PC-3 (cell line): Measurements from ENCODE around the gene PLEKHM3.

Experiments used
- EZH2 ChIP-seq: fragments of 300-600 bp; sonication (generic); IDR thresholded peaks from one replicate; pipeline ENCODE4 v1.6.1; 2017; ENCODE audit warnings: antibody characterized with exemption, mild to moderate bottlenecking, low read length; ENCODE audit not compliant: unreplicated experiment
- TF ChIP-seq, protein P1 (sequence below): fragments of 300-600 bp; sonication (generic); conservative IDR thresholded peaks from 2 replicates; pipeline ENCODE4 v1.5.1; 2017; ENCODE audit warnings: antibody characterized with exemption, low read depth, mild to moderate bottlenecking, low read length

DNA sequence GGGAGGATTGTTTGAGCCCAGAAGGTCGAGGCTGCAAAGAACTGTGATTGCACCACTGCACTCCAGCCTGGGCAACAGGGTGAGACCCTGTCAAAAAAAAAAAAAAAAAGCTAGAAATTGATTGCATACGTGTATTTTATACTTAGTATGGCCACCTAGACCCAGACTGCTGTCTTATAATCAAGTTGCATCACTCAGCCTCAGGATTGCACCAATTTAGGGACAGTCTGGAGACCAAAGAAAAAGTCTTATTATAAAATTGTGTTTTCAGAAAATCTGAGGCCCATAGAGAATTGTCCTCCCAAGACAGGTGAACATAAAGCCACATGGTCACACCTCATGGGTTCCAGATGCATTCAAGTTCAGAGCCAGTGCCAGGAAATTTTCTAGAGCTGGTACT is 17.1 kb upstream of the PLEKHM3 start:
- TF ChIP-seq, protein P1, sequence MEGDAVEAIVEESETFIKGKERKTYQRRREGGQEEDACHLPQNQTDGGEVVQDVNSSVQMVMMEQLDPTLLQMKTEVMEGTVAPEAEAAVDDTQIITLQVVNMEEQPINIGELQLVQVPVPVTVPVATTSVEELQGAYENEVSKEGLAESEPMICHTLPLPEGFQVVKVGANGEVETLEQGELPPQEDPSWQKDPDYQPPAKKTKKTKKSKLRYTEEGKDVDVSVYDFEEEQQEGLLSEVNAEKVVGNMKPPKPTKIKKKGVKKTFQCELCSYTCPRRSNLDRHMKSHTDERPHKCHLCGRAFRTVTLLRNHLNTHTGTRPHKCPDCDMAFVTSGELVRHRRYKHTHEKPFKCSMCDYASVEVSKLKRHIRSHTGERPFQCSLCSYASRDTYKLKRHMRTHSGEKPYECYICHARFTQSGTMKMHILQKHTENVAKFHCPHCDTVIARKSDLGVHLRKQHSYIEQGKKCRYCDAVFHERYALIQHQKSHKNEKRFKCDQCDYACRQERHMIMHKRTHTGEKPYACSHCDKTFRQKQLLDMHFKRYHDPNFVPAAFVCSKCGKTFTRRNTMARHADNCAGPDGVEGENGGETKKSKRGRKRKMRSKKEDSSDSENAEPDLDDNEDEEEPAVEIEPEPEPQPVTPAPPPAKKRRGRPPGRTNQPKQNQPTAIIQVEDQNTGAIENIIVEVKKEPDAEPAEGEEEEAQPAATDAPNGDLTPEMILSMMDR = no peak
- TF ChIP-seq EZH2 = no peak
